PC-3 (cell line): Measurements from ENCODE around the gene OGDH. TPM values are rescaled to one million over a fixed set of nuclear protein-coding genes. Genes with fewer than 3 reads are reported as not detected.
"Not testable (repeated sequence)": the region's sequence is repeated elsewhere in the genome, so short reads cannot be mapped to it uniquely, and the experiment has no call there.

Experiments
- ATAC-seq: fragments of 200-7000 bp; cut with Tn5 transposase; 2 replicates; pipeline ENCODE4 v1.9.1; 2020; ENCODE audit warnings: mild to moderate bottlenecking, moderate library complexity
- BruUV-seq: library from RNA; stranded (reverse); fragments of 400-500 nt; replicated peaks from 2 replicates; lab custom pipeline; 2021; lab: Mats Ljungman, UMichigan
- CTCF ChIA-PET: fragments of 300-600 bp; sonication (Branson Sonifier 250); formaldehyde crosslinking; loops from one replicate; lab custom pipeline; 2022; ENCODE audit warnings: antibody characterized with exemption; lab: Charles Lee
- POLR2A ChIA-PET: fragments of 300-600 bp; sonication (Branson Sonifier 250); formaldehyde crosslinking; loops from one replicate; lab custom pipeline; 2022; ENCODE audit warnings: antibody characterized with exemption; ENCODE audit not compliant: unreplicated experiment; lab: Charles Lee
- DNase-seq: peaks from one replicate; pipeline ENCODE4 v3.0.0-alpha.2; 2015
- H2AFZ ChIP-seq: fragments of 300-600 bp; sonication (generic); 2 replicates; pipeline ENCODE4 v1.6.0; 2016; ENCODE audit warnings: antibody characterized with exemption, low read length
- H3F3A ChIP-seq: fragments of 300-600 bp; sonication (generic); one replicate; pipeline ENCODE4 v1.6.0; 2017; ENCODE audit warnings: antibody characterized with exemption, low read length, control low read depth, mild to moderate bottlenecking; ENCODE audit not compliant: unreplicated experiment
- H3K27ac ChIP-seq: fragments of 300-600 bp; sonication (generic); 2 replicates; pipeline ENCODE4 v1.5.1; 2016; ENCODE audit warnings: mild to moderate bottlenecking, low read length
- H3K27me3 ChIP-seq: fragments of 300-600 bp; sonication (generic); 2 replicates; pipeline ENCODE4 v1.6.1; 2016; ENCODE audit warnings: low read length, mixed read lengths
- H3K36me3 ChIP-seq: fragments of 300-600 bp; sonication (generic); 2 replicates; pipeline ENCODE4 v1.6.1; 2016; ENCODE audit warnings: low read depth, mixed run types, low read length, mixed read lengths
- H3K4me1 ChIP-seq: fragments of 300-600 bp; sonication (generic); 2 replicates; pipeline ENCODE4 v1.5.1; 2016; ENCODE audit warnings: low read length; ENCODE audit not compliant: insufficient read depth
- H3K4me2 ChIP-seq: fragments of 300-600 bp; sonication (generic); 2 replicates; pipeline ENCODE4 v1.6.0; 2016; ENCODE audit warnings: low read length
- H3K4me3 ChIP-seq: fragments of 300-600 bp; sonication (generic); 2 replicates; pipeline ENCODE4 v1.5.1; 2016; ENCODE audit warnings: mild to moderate bottlenecking, low read length, mixed read lengths
- H3K79me2 ChIP-seq: fragments of 300-600 bp; sonication (generic); 2 replicates; pipeline ENCODE4 v1.6.1; 2017; ENCODE audit warnings: low read length, mixed read lengths
- H3K9ac ChIP-seq: fragments of 300-600 bp; sonication (generic); 2 replicates; pipeline ENCODE4 v1.6.0; 2016; ENCODE audit warnings: mild to moderate bottlenecking, low read length
- H3K9me2 ChIP-seq: fragments of 300-600 bp; sonication (generic); replicated peaks from 2 replicates; pipeline ENCODE4 v1.6.1; 2016; ENCODE audit warnings: mixed run types, low read length, mixed read lengths
- H3K9me3 ChIP-seq: fragments of 300-600 bp; sonication (generic); 2 replicates; pipeline ENCODE4 v1.6.1; 2016; ENCODE audit warnings: low read length, mixed read lengths
- H4K20me1 ChIP-seq: fragments of 300-600 bp; sonication (generic); 2 replicates; pipeline ENCODE4 v1.6.1; 2016; ENCODE audit warnings: low read length, mixed read lengths
- EZH2 ChIP-seq: fragments of 300-600 bp; sonication (generic); IDR thresholded peaks from one replicate; pipeline ENCODE4 v1.6.1; 2017; ENCODE audit warnings: antibody characterized with exemption, mild to moderate bottlenecking, low read length; ENCODE audit not compliant: unreplicated experiment
- EZH2phosphoT487 ChIP-seq: fragments of 300-600 bp; sonication (generic); IDR thresholded peaks from 2 replicates; pipeline ENCODE4 v1.6.1; 2018; ENCODE audit warnings: mild to moderate bottlenecking, antibody characterized with exemption, low read length, borderline replicate concordance
- intact Hi-C: fragments of 100-400 bp; cut with micrococcal nuclease; formaldehyde crosslinking; loops from 2 replicates; pipeline ENCODE4 v1.9.0; 2023
- total RNA-seq: library from RNA; depleted of rRNA; stranded (reverse); fragments of >200 nt; gene quantifications from 2 replicates; pipeline ENCODE4 v1.2.3, GENCODE V29; 2014
- TF ChIP-seq, protein P1 (sequence below): fragments of 300-600 bp; sonication (generic); conservative IDR thresholded peaks from 2 replicates; pipeline ENCODE4 v1.5.1; 2017; ENCODE audit warnings: antibody characterized with exemption, low read depth, mild to moderate bottlenecking, low read length

Gene OGDH
- total RNA-seq, 1 experiment from 2014 or later: 66.2 TPM

DNA sequence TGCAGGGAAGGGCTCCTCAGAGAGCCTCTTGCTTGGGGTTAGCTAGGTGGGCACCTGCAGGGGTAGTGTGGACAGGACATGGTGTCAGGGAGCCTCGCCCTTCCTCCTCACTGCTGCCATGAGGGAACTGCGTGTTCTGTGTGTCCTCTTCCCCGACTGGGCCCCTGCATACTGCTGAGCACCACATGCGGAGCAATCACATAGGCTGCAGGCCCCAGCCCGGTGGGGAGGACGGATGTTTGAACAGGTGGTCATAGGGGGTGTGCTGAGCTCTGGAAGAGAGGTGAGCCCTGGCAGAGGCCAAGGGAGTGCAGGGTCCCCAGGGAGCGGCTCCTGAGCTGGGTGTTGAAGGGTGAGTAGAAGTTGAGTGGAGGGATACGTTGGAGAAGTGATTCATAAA, 93.9 kb downstream of the OGDH start:
- Histone ChIP-seq H3K4me3 (no peak overlapping the region), H3K79me2 (no peaks in the 10 kb centered on the region), H3K36me3 (peaks cover 11% of the 10 kb centered on the region), H3K9me2 (no peaks in the 10 kb centered on the region), H4K20me1 (no peaks in the 10 kb centered on the region), H3F3A (no peaks in the 10 kb centered on the region), H3K4me2 (no peak overlapping the region), H2AFZ (no peak overlapping the region), H3K27me3 (no peaks in the 10 kb centered on the region), H3K9ac (no peak overlapping the region), H3K4me1 (no peaks in the 10 kb centered on the region), H3K27ac (no peak overlapping the region), H3K9me3 (no peaks in the 10 kb centered on the region)
- DNase-seq: no peak
- TF ChIP-seq EZH2phosphoT487: no peak
- BruUV-seq: no TSS peak
- no peak for ATAC-seq
- ChIA-PET POLR2A (no interaction called here), CTCF (no interaction called here)
- intact Hi-C loops: no loop called here

DNA sequence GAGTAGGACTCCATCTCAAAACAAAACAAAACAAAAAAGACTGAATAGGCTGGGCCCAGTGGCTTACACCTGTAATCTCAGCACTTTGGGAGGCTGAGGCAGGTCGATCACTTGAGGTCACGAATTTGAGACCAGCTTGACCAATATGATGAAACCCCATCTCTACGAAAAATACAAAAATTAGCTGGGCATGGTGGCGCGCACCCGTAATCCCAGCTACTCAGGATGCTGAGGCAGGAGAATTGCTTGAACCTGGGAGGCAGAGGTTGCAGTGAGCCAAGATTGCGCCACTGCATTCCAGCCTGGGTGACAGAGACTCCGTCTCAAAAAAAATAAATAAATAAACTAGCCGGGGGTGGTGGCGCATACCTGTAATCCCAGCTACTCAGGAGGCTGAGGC, 97.0 kb downstream of the OGDH start:
- H3K36me3 ChIP-seq, H3F3A ChIP-seq, ATAC-seq, H3K9me3 ChIP-seq, H2AFZ ChIP-seq, H3K9me2 ChIP-seq, H3K4me1 ChIP-seq, H3K4me3 ChIP-seq, CTCF ChIA-PET, H3K79me2 ChIP-seq, H3K27me3 ChIP-seq, DNase-seq, BruUV-seq, H3K4me2 ChIP-seq, H3K27ac ChIP-seq, H4K20me1 ChIP-seq, POLR2A ChIA-PET, H3K9ac ChIP-seq, intact Hi-C loops: not testable (repeated sequence)

DNA sequence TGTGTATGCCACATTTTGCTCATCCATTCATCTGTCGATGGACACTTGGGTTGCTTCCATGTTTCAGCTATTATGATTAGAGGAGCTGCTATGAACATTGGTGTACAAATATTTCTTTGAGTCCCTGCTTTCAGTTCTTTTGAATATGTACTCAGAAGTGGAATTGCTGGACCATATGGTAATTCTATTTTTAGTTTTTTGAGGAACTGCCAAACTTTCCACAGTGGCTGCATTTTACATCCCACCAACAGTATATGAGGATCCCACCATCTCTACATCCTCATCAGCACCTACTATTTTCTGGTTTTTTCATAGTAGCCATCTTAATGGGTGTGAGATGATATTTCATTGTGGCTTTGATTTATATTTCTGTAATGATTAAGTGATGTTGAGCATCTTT, 97.5 kb downstream of the OGDH start:
- no peaks in the 10 kb centered on the region for H4K20me1 ChIP-seq
- no peak overlapping the region for H3K4me3 ChIP-seq
- no peak overlapping the region for H3K9ac ChIP-seq
- intact Hi-C loops: no loop called here
- no TSS peak for BruUV-seq
- DNase-seq (no peak), ATAC-seq (no peak)
- no peaks in the 10 kb centered on the region for H3K79me2 ChIP-seq
- H3K27ac ChIP-seq: no peak overlapping the region
- no peaks in the 10 kb centered on the region for H3K9me2 ChIP-seq
- CTCF ChIA-PET: no interaction called here
- POLR2A ChIA-PET: no interaction called here
- no peaks in the 10 kb centered on the region for H3K9me3 ChIP-seq
- TF ChIP-seq EZH2phosphoT487 (no peak), EZH2 (no peak)
- TF ChIP-seq, protein P1, sequence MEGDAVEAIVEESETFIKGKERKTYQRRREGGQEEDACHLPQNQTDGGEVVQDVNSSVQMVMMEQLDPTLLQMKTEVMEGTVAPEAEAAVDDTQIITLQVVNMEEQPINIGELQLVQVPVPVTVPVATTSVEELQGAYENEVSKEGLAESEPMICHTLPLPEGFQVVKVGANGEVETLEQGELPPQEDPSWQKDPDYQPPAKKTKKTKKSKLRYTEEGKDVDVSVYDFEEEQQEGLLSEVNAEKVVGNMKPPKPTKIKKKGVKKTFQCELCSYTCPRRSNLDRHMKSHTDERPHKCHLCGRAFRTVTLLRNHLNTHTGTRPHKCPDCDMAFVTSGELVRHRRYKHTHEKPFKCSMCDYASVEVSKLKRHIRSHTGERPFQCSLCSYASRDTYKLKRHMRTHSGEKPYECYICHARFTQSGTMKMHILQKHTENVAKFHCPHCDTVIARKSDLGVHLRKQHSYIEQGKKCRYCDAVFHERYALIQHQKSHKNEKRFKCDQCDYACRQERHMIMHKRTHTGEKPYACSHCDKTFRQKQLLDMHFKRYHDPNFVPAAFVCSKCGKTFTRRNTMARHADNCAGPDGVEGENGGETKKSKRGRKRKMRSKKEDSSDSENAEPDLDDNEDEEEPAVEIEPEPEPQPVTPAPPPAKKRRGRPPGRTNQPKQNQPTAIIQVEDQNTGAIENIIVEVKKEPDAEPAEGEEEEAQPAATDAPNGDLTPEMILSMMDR: no peak
- no peaks in the 10 kb centered on the region for H3K4me1 ChIP-seq
- H3F3A ChIP-seq: no peaks in the 10 kb centered on the region
- H2AFZ ChIP-seq: no peak overlapping the region
- H3K4me2 ChIP-seq: no peak overlapping the region
- peaks cover 4% of the 10 kb centered on the region; the same call in 1 of the 2 replicates for H3K36me3 ChIP-seq
- no peaks in the 10 kb centered on the region for H3K27me3 ChIP-seq

DNA sequence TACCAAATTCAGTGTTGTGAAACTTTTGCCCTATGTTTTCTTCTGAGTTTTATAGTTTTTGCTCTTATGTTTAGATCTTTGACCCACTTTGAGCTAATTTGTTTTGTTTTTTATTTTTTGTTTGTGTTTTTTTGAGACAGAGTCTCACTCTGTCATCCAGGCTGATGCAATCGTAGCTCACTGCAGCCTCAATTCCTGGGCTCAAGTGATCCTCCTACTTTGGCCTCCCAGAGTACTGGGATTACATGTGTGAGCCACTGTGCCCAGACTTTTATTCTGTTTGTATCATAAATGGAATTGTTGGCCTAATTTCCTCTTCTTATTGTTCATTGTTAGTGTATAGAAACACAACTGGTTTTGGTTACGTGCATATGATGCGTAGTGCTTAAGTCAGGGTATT, 99.0 kb downstream of the OGDH start:
- CTCF ChIA-PET: no interaction called here
- intact Hi-C loops: no loop called here
- no peak overlapping the region for H2AFZ ChIP-seq
- H3K36me3 ChIP-seq: no peaks in the 10 kb centered on the region; the same call in 1 of the 2 replicates
- no peak overlapping the region for H3K27ac ChIP-seq
- BruUV-seq: no TSS peak
- ATAC-seq (no peak), DNase-seq (no peak)
- no peaks in the 10 kb centered on the region for H3K27me3 ChIP-seq
- TF ChIP-seq, protein P1: no peak
- no peak for TF ChIP-seq EZH2phosphoT487
- TF ChIP-seq EZH2: no peak
- no peaks in the 10 kb centered on the region for H3K79me2 ChIP-seq
- no peak overlapping the region for H3K4me3 ChIP-seq
- no peaks in the 10 kb centered on the region for H3K9me3 ChIP-seq
- no peaks in the 10 kb centered on the region for H3K9me2 ChIP-seq
- no peak overlapping the region for H3K4me2 ChIP-seq
- H3K4me1 ChIP-seq: no peaks in the 10 kb centered on the region
- H3K9ac ChIP-seq: no peak overlapping the region
- no peaks in the 10 kb centered on the region for H3F3A ChIP-seq
- POLR2A ChIA-PET: interaction anchor here (0.7 kb wide), 1 partner anchor 141 kb away, joined by 5 read pairs; no protein-coding TSS in a partner anchor
- no peaks in the 10 kb centered on the region for H4K20me1 ChIP-seq
